HUES64 (cell line): ENCODE measurements around the gene IFNG-AS1.

ENCODE experiments used
- H3K27ac ChIP-seq: 2 replicates; pipeline ENCODE4 v1.7.0; 2013; ENCODE audit warnings: low read depth, low read length, inconsistent platforms
- H3K27me3 ChIP-seq: 2 replicates; pipeline ENCODE4 v1.6.1; 2013; ENCODE audit warnings: mild to moderate bottlenecking, low read length; ENCODE audit not compliant: insufficient read depth
- H3K36me3 ChIP-seq: 2 replicates; pipeline ENCODE4 v1.6.1; 2013; ENCODE audit warnings: mild to moderate bottlenecking, low read length; ENCODE audit not compliant: insufficient read depth
- H3K4me1 ChIP-seq: 2 replicates; pipeline ENCODE4 v1.6.1; 2013; ENCODE audit warnings: mild to moderate bottlenecking, low read length, moderate library complexity; ENCODE audit not compliant: insufficient read depth
- H3K4me3 ChIP-seq: 2 replicates; pipeline ENCODE4 v1.5.1; 2013; ENCODE audit warnings: mild to moderate bottlenecking, low read length, moderate library complexity
- H3K9ac ChIP-seq: 2 replicates; pipeline ENCODE4 v1.6.1; 2013; ENCODE audit warnings: mild to moderate bottlenecking, low read depth, low read length
- H3K9me3 ChIP-seq: 2 replicates; pipeline ENCODE4 v1.6.1; 2013; ENCODE audit warnings: low read depth, low read length; ENCODE audit not compliant: insufficient read depth
- WGBS: fragments of 150-250, 120-280 bp; methylation state at CpG from one replicate; pipeline ENCODE4 v1.1.7; 2013; ENCODE audit warnings: missing lambda C conversion rate; 5-methylcytosine and 5-hydroxymethylcytosine counted together

Gene IFNG-AS1

DNA sequence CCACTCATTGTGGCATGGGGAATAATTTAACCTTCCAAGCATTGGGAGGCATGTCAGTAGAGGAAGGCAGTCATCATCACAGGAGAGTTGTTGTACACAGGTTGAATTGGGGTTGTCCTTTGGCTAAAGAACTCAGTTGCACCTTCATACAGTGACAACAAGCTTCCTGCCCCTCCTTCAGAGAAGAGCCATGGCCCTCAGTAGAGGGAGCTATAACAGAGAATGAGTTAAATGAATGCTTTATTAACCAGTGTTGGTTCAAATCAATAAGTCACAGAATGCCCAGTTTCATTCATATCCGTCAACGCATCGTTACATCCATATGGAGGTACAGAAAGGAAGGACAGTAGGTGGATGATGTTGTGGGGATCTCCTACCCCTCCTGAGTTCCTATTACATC lies 4.8 kb downstream of the IFNG-AS1 start:
- Histone ChIP-seq H3K36me3 (no peaks in the 10 kb centered on the region), H3K4me3 (no peak overlapping the region), H3K9ac (no peak overlapping the region), H3K27ac (no peak overlapping the region), H3K27me3 (no peaks in the 10 kb centered on the region), H3K4me1 (no peaks in the 10 kb centered on the region), H3K9me3 (no peaks in the 10 kb centered on the region)
- WGBS = 80% methylated on average over 3 of the region's 3 CpGs

DNA sequence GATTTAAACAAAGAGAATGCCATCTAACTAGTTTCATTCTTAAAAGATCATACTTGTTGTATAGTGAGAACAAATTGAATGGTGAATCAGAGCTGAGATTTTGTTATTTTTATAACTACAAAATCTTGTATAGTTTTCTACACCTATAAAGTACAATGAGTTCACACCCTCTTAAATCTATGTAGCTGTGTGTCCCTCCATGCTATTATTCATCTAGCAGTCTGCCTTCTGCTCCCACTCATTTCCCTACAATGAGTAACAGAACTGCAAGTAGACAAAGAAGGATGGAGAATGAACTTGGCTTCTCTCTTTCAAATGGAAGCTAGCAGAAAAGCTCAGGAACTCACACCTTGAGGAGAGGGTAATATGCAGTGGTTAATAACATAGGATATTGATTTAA lies 7.1 kb downstream of the IFNG-AS1 start:
- no peaks in the 10 kb centered on the region for H3K4me1 ChIP-seq
- H3K27me3 ChIP-seq = no peaks in the 10 kb centered on the region
- H3K27ac ChIP-seq = no peak overlapping the region
- no peaks in the 10 kb centered on the region for H3K36me3 ChIP-seq
- no peak overlapping the region for H3K4me3 ChIP-seq
- H3K9ac ChIP-seq = no peak overlapping the region
- H3K9me3 ChIP-seq = no peaks in the 10 kb centered on the region

DNA sequence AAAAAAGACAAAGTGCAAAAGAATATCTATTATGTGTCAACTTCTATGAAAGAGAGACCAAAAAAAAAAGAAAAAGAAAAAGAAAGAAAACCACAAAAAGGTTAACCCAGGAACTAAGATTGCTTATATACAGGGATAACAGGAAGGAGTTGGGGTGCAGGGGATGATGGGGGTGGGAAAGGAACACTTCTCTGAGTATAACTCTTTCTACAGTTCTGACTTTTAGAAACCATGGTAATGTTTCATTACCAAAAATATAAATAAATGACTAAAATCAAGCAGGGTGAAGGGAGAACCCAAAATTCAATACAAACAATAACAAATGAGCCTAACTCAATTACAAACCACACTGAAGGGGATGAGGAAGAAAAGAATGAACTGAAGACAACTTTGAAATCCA lies 9.1 kb downstream of the IFNG-AS1 start:
- Histone ChIP-seq H3K9ac (no peak overlapping the region), H3K4me1 (no peaks in the 10 kb centered on the region), H3K27ac (no peak overlapping the region), H3K36me3 (no peaks in the 10 kb centered on the region), H3K4me3 (no peak overlapping the region), H3K27me3 (no peaks in the 10 kb centered on the region), H3K9me3 (no peaks in the 10 kb centered on the region)

DNA sequence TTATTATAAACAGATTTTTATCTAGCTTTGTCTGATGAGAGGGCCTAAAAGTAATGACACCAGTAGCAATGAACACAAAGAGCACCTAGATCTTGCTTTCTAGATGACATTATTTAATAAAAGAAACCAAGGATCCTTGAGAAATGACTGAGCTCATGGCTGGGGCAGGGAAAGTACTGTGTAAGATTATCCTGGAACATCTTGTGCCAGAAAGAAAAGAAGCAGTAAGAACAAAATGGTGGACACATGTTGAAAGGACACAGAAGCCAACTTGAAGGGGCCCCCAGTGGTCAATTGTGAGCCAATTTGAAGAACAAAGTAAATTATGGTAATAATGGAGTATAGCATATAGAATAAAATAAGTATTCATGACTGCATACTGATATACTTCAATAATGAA lies 10.0 kb downstream of the IFNG-AS1 start:
- no peak overlapping the region for H3K27ac ChIP-seq
- no peak overlapping the region for H3K9ac ChIP-seq
- no peak overlapping the region for H3K4me3 ChIP-seq
- no peaks in the 10 kb centered on the region for H3K9me3 ChIP-seq
- H3K4me1 ChIP-seq = no peaks in the 10 kb centered on the region
- H3K27me3 ChIP-seq = no peaks in the 10 kb centered on the region
- no peaks in the 10 kb centered on the region for H3K36me3 ChIP-seq

DNA sequence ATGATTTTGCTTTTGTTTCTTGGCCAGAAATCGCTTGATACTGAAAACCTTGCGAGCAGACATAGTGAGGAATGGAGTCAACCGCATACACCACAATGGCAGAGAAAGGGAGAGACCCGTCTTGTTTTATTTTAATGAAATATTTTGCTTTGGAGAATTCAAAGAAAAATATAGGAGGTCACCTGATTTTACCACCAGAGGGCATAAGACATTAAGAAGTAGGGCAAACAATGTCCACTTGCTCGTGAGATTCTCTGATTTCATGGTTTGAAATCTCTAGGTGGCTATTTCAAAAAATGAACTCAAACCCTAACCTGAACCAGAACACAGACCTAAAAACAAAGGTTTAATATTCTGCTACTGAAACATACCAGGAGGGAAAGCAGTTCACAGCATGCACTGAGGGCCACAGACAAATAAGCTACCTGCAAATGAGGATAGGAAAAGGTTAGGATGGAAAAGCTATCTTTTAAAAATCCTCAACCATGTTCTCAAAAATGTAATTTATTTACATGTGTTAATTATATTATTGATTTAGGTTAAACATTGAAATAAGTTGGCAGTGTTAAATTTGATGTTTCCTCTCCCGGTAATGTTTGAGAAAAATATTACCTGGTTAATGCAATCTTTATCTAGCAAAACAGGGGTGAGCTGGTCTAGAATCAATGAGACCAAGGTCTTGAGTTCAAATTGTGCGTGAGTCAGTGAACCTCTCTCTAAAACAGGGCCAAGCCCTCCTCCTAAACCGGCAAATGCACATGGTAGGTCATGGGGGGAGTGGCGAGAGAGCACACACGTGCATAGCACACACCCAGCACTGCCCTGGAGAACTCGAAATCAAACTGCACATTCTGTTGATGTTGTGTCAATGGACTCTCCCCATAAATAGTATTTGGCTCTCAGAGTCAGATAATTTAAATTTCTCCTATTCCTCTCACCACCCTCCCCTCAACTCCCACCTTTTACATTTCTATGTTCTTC lies 12.5 kb downstream of the IFNG-AS1 start:
- WGBS = 88% methylated on average over 11 of the region's 11 CpGs
- Histone ChIP-seq H3K27ac (no peak overlapping the region), H3K9ac (no peak overlapping the region), H3K9me3 (no peaks in the 10 kb centered on the region), H3K27me3 (no peaks in the 10 kb centered on the region), H3K4me1 (no peaks in the 10 kb centered on the region), H3K4me3 (no peak overlapping the region), H3K36me3 (no peaks in the 10 kb centered on the region)

DNA sequence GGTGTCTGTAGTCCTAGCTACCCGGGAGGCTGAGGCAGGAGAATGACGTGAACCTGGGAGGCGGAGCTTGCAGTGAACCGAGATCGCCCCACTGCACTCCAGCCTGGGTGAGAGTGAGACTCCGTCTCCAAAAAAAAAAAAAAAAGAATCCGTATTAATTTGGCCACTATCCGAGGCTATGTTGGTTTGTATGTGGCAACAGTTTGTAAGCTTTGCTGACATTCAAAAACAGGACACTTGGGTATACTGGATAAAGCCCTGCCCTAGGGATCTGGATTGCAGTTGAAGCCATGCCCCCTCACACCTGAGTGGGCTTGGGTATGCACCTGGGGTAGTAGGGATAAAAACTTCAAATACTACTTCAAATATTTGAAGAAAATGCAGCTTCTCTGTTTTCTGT lies 14.5 kb downstream of the IFNG-AS1 start:
- Histone ChIP-seq H3K27me3 (no peaks in the 10 kb centered on the region), H3K4me3 (no peak overlapping the region), H3K9ac (no peak overlapping the region), H3K27ac (no peak overlapping the region), H3K4me1 (no peaks in the 10 kb centered on the region), H3K9me3 (no peaks in the 10 kb centered on the region), H3K36me3 (no peaks in the 10 kb centered on the region)
- 97% methylated on average over 8 of the region's 8 CpGs for WGBS

DNA sequence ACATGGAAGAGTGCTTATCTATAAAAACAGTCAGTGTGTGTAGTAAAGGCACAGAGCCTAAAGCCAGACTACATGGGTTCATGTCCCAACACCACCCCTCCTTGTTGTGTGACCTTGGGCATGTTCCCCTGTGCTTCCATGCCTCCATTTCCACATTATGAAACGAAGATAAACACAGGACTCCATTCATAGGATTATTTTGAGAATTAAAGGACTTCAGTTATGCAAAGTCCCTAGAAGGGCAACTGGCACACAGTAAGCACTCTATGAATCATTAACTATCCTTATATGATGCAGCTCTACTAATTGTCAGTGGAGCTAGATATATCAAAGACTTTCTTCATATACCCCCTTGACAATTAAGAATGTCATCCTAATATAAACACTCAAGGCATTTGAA lies 17.8 kb downstream of the IFNG-AS1 start:
- Histone ChIP-seq H3K9ac (no peak overlapping the region), H3K27ac (no peak overlapping the region), H3K9me3 (no peaks in the 10 kb centered on the region), H3K4me1 (no peaks in the 10 kb centered on the region; the same call in 1 of the 2 replicates), H3K36me3 (no peaks in the 10 kb centered on the region), H3K27me3 (no peaks in the 10 kb centered on the region), H3K4me3 (no peak overlapping the region)
- WGBS = 100% methylated on average over 1 of the region's 1 CpG

DNA sequence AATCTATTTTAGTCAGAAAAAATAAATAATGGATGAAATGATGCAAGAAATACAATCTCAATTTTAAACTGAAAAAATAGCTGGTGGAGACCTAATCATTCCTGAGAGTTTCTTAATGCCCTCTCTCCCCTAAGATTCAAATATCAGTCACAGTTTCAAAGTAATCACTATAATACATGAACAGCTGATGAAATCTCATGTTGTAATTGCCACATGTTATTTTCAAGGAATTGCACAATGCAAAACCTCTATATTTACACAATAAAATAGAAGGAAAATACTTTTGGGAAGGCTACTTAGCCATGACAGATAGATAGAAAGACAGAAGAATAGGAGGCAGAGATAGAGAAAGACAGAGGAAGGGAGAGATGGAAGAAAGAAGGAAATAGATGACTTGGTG lies 18.2 kb downstream of the IFNG-AS1 start:
- Histone ChIP-seq H3K36me3 (no peaks in the 10 kb centered on the region), H3K4me1 (peaks cover under 1% of the 10 kb centered on the region; the same call in 1 of the 2 replicates), H3K27me3 (no peaks in the 10 kb centered on the region), H3K9ac (no peak overlapping the region), H3K9me3 (no peaks in the 10 kb centered on the region), H3K4me3 (no peak overlapping the region), H3K27ac (no peak overlapping the region)

DNA sequence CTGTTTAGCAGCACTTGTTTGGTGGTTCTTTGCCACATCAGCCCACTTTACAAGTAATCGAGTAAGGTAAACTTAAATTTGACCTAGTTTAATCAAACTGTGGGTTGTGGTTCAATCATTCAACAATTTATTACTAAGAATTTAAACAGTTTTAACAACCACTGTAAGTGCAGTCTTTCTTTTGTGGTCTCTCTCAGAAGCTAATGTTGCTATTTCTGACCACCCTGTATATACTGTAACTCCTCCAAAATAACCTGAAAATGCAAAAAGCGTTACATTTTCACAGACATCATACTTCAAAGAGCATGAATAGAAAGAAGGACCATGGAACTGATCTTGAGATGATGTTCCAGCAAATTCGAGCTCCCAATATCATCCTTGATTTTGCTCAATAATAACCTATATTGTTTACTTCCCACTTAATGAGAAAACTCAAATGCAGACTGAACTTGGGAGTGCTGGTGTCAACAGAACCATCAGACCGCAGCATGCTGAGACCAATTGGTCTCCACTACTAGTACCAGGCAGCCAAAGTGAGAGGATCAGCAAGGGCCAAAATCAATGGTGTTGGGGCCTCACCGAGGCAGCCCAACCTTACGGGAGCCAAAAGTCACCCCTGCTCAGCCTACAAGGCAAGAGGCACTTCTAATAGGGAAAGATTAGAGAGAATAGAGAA lies 22.1 kb downstream of the IFNG-AS1 start:
- H3K9ac ChIP-seq = no peak overlapping the region
- no peaks in the 10 kb centered on the region for H3K36me3 ChIP-seq
- H3K27me3 ChIP-seq = no peaks in the 10 kb centered on the region
- H3K4me3 ChIP-seq = no peak overlapping the region
- peaks cover 5% of the 10 kb centered on the region; the same call in 1 of the 2 replicates for H3K4me1 ChIP-seq
- H3K27ac ChIP-seq = no peak overlapping the region
- no peaks in the 10 kb centered on the region for H3K9me3 ChIP-seq
- WGBS = 95% methylated on average over 6 of the region's 6 CpGs

DNA sequence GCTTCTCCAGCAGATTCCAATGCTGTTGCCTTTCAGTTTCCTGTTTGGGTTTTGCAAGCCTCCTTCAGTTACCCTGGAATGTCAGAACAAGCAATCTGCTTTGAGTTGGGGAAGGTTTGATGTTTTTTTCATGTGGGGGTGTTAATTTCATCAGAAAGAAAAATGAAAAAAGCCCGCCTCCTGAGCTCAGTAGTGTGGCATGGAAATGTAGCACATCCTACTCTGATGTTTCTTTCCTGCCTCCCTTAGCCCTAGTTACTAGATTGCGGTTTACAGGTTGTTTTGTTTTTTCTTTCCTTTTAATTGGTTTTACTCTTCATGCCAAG lies 22.6 kb downstream of the IFNG-AS1 start:
- no peak overlapping the region for H3K4me3 ChIP-seq
- H3K9me3 ChIP-seq = no peaks in the 10 kb centered on the region
- H3K4me1 ChIP-seq = peaks cover 5% of the 10 kb centered on the region; the same call in 1 of the 2 replicates
- no peaks in the 10 kb centered on the region for H3K36me3 ChIP-seq
- H3K9ac ChIP-seq = no peak overlapping the region
- no peaks in the 10 kb centered on the region for H3K27me3 ChIP-seq
- 96% methylated on average over 2 of the region's 2 CpGs for WGBS
- H3K27ac ChIP-seq = no peak overlapping the region

DNA sequence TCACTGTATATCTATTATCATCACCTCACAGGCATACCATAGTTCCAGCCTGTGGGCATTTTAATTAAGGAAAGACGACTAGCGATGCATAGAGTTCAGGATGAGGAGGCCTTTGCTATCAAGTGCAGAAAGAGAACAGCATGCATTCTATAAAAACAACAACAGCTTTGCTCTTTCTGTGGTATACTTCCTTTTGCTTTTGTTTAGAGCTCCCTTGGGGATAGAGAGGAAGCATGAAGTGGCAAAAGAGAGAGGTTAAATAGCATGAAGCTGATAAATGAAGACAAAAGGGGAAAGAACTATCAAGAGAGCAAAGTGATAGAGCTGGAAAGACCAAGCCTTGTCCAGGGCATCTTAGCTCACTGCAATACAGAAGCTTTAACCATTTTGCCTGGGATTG lies 23.5 kb downstream of the IFNG-AS1 start:
- Histone ChIP-seq H3K9me3 (no peaks in the 10 kb centered on the region), H3K36me3 (no peaks in the 10 kb centered on the region), H3K4me1 (peaks cover 5% of the 10 kb centered on the region; the same call in 1 of the 2 replicates), H3K27ac (no peak overlapping the region), H3K27me3 (no peaks in the 10 kb centered on the region), H3K9ac (no peak overlapping the region), H3K4me3 (no peak overlapping the region)
- 92% methylated on average over 2 of the region's 2 CpGs for WGBS
